Effector CD4-positive, alpha-beta T cell (primary cell): Measurements from ENCODE around the gene SYT8. TPM values are rescaled to one million over a fixed set of nuclear protein-coding genes. Genes with fewer than 3 reads are reported as not detected.
"Not testable (repeated sequence)": the region's sequence is repeated elsewhere in the genome, so short reads cannot be mapped to it uniquely, and the experiment has no call there.

Source experiments
- DNase-seq: peaks from one replicate; pipeline ENCODE4 v3.0.0-alpha.2; 2020
- total RNA-seq: gene quantifications from one replicate; lab custom pipeline; 2026; lab: John Stamatoyannopoulos, UW

The SYT8 gene, protein sequence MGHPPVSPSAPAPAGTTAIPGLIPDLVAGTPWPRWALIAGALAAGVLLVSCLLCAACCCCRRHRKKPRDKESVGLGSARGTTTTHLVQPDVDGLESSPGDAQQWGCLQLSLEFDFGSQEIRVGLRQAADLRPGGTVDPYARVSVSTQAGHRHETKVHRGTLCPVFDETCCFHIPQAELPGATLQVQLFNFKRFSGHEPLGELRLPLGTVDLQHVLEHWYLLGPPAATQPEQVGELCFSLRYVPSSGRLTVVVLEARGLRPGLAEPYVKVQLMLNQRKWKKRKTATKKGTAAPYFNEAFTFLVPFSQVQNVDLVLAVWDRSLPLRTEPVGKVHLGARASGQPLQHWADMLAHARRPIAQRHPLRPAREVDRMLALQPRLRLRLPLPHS
- not detected for total RNA-seq

DNA sequence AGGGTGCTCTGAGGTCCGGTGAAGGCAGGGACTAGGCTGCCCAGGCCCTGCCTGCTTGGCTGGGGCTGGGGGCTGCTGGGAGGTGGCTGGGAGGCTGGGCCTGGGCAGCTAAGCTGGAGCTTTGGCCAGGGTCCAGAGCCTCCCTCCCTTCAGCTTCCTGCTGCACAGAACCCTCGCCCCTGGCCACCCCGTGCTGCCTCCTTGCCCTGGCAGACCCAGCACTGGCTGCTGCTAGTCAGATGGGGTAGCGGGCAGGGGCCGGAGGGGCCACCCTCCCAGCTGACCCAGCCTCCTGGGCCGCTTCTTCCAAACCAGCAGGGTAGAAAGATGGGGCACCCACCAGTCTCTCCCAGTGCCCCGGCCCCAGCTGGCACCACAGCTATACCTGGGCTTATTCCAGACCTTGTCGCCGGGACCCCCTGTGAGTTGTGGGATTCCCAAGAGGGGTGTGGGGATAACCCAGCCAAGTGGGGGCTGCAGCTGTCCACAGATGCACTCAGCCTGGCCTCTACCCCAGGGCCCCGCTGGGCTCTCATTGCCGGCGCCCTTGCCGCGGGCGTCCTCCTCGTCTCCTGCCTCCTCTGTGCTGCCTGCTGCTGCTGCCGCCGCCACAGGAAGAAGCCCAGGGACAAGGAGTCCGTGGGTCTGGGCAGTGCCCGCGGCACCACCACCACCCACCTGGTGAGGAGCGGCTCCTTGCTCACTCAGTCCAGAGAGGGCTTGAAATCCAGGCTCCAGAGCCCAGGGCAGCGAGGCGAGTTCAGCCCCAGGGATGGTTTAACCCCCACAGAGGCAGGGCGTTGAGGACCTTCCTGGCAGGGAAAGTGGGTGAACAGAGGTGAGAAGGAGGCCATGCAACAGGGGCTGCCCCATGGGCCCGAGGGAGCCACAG lies at the start of gene SYT8:
Gene SYT8, plus strand, starts transcription at position 212 of the 892 bp plus-strand sequence. Its CDS starts 116 bp downstream, at position 328.
- DNase-seq, result no peak

DNA sequence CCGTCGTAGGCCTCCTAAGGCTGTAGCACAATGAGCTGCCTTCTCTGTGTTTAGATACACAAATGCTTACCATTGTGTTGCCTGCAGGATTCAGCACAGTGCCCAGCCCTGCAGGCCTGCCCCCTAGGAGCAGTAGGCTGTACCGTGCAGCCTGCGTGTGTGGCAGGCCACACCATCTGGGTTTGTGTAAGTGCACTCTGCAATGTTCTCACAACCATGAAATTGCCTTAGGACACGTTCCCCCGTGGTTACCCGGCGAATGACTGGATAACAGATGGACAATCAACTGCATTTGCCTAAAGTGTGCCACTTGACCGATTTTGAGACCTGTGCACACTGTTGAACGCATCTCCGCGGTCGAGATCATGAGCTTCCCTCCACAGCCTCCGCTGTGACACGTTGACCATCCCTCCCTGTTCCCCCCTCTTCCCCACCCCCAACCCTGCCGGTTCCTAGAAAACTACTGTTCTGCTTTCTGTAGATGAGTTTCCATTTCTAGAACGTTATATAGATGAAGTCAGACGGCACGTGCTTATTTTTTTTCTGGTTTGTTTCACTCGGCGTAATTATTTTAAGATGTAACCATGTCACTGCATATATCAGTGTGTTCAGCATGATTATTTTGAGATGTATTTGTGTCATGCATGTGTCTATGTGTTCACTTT lies 48.9 kb upstream of the SYT8 start:
- no peak for DNase-seq

DNA sequence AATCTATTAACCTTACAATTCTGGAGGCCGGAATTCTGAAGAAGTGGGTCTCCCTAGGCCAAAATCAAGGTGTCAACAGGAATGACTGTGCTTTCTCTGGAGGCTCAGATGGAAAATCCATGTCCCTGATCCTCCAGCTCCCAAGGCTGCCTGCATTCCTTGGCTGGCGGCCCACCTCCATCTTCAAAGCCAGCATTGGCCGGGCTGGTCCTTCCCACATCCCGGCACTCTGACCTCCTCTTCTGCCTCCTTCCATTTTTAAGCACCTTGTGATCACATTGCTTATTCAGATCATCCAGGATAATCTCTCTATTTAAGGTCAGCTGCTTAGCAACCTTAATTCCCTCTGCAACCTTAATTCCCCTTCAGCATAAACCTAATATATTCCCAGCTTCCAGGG lies 48.3 kb upstream of the SYT8 start:
- DNase-seq, result no peak

DNA sequence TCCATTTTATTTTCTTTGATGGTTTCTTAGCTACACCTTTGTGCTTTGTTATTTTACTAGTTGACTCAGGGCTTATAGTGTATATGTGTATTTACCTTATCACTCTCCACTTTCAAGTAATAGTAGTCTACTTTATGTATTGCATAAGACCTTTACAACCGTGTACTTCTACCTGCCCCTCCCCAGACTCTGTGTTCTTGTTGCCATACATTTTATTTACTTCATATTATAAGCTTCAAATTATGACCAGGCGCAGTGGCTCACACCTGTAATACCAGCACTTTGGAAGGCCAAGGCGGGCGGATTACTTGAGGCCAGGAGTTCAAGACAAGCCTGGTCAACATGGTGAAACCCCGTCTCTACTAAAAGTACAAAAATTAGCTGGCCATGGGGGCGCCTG lies 42.9 kb upstream of the SYT8 start:
- DNase-seq, result no peak

DNA sequence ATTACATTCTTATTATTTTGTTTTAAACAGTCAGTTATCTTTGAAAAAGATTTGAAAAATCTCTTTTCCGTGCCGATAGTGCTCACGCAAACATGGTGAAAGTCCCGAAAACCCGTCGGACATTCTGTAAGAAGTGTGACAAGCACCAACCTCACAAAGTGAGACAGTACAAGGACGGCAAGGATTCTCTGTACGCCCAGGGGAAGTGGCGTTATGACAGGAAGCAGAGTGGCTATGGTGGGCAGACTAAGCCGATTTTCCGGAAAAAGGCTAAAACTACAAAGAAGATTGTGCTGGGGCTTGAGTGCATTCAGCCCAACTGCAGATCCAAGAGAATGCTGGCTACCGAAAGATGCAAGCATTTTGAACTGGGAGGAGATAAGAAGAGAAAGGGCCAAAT lies 42.3 kb upstream of the SYT8 start:
- DNase-seq, result no peak

DNA sequence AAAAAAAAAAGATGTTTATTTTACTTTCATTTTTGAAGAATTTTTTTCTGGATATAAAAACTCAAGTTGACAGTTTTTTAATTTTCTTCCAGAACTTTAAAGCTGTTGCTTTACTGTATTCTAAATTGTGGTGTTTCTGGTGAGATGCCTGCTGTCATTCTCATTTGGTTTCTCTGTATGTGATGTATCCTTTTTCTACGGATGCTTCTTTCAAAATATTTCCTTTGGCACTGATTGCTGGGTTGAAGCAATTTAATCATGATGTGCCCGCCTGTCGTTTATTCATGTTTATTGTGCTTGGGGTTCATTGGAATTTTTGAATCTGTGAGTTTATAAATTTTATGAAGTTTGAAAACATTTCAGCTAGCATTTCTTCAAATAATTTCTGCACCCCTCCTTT lies 41.7 kb upstream of the SYT8 start:
- no peak for DNase-seq

DNA sequence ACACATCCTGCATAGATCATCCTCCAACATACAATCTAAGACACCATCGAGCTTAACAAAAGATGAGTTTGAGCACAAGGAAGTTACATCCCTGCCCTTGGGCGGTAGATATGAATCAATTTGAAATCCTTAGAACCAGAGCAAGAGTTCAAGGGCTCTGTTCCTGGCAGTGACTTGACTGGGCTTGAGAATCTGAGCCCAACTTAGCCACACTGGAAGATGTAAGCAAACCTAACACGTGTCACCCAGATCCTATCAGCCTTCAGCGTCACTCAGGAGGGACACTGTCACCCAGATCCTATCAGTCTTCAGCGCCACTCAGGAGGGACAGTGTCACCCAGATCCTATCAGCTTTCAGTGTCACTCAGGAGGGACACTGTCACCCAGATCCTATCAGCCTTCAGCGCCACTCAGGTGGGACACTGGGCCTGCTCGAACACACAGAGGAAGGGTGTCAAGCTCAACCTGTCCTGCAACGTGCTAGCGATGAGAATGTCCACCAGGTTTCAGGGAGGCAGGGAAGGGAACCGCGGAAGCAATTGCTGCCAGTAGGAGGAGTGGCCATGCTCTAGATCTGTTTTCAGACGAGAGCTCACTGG lies 38.3 kb upstream of the SYT8 start:
- DNase-seq, result no peak

DNA sequence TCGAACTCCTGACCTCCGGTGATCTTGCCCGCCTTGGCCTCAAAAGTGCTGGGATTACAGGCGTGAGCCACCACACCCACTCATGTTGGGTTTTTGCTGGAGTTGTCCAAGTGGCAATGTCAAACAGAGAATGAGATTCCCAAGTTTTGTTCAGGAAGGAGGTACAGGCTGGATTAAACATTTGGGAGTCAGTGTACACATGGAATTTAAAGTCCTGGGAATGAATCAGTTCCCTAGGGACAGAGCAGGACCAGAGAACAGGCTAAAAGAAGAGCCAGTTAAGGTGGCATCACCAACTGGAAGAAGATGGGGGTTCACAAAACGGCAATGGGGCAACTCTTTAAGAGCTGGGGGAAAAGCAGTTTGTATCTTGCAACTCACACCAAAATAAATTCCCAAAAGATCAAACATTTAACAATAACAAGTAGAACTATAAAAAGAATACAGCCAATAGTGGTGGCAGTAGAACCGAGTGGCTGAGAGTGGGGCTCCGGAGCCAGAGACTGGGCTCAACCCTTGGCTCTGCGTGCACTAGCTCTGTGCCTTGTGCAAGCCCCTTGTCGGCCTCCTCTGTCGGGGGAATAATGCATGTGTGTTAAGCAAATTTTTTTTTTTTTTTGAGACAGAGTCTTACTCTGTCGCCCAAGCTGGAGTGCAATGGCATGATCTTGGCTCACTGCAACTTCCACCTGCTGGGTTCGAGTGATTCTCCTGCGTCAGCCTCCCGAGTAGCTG lies 37.2 kb upstream of the SYT8 start:
- no peak for DNase-seq

DNA sequence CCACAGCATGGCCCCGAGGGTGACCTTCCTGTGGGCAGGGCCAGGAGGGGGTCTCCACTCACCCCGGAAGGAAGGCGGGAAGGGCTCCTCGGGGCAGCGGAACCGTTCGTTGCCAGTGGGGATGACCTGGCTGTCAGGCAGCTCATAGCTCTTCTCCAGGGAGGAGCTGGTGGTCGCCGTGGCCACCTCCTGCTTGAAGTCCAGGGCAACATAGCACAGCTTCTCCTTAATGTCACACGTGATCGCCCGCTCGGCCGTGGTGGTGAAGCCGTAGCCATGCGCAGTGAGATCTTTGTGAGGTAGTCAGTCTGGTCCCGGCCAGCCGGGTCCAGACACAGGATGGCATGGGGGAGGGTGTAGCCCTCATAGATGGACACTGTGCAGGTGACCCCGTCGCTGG lies 31.5 kb upstream of the SYT8 start:
- no peak for DNase-seq

DNA sequence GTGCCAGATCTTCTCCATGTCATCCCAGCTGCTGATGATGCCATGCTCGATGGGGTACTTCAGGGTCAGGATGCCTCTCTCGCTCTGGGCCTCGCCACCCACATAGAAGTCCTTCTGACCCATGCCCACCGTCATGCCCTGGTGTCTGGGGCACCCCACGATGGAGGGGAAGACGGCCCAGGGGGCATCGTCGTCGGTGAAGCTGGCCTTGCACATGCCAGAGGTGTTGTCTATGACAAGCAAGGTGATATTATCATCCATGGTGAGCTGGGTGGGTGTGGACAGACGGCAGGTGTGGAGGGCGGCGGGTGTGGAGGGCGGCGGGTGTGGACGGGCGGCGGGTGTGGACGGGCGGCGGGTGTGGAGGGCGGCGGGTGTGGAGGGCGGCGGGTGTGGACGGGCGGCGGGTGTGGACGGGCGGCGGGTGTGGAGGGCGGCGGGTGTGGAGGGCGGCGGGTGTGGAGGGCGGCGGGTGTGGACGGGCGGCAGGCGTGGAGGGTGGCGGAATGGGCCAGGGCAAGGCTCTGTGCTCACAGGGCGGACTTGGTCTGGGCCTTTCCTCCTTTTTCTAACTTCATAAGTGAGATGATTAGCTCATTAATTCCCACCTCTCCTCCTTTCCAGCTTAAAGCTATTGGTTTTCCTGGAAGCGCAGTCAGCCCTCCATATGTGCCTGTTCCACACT lies 30.8 kb upstream of the SYT8 start:
- not testable (repeated sequence) for DNase-seq

DNA sequence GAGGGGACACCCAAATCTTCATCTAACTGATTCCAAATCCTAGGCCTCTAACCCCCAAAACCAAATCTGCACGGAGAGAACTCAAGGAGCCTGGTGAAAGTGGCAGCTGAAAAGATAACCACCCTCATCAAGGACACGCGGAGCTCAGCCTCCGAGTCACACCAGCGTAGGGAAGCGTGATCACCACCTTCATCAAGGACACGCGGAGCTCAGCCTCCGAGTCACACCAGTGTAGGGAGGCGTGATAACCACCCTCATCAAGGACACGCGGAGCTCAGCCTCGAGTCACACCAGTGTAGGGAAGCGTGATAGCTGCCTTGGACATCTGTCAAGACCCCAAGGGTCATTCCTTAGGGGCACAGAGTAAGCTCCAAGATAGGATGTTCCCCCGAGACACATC lies 29.3 kb upstream of the SYT8 start:
- no peak for DNase-seq

DNA sequence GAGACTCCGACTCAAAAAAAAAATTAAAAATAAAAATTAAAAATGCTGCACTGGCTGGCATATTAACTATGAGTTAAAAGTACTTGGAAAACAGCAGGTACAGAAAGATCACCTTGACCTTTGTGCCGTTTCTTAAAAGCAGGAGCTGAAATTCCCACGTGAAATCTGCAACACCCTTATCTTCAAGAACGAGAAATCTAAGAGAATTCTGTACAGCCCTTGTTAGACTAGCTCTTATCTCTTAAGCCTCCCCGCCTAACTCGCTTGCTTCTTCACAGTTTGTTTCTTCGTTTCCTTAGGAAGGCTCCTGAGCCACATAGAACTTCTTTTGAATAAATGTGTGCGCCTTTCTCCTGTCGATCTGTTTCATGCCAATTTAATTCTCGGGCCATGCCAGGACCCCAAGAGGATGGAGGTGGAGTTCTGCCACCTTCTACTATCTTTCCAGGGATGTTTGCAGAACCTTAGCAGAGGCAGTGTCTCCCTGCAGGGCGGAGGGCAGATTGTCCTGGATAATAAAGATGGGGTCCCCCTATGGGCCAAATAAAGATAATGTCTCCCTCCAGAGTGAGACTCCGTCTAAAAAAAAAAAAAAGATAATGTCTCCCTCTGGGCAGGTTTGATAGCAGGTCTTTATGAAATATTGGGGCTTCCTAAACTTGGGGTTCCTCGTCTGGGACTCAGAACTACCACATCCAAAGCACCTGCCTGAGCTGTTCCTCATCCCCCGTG lies 27.4 kb upstream of the SYT8 start:
- no peak for DNase-seq

DNA sequence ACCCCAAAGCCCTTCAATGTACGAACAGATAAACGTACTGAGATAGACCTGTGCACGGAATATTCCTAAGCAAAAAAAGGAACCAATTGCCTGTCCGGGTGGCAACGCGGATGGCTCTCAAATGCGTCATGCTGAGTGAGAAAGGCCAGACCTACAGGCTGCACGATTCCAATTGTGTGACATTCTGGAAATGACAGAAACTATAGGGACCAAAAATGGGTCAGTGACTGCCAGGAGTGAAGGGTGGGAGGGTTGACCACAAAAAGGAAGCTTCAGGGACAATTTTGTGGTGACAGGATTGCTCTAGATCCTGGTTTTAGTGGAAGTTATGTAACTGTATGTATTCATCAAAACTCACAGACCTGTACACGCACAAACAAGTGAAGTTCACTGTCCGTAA lies 24.0 kb upstream of the SYT8 start:
- DNase-seq, result no peak

DNA sequence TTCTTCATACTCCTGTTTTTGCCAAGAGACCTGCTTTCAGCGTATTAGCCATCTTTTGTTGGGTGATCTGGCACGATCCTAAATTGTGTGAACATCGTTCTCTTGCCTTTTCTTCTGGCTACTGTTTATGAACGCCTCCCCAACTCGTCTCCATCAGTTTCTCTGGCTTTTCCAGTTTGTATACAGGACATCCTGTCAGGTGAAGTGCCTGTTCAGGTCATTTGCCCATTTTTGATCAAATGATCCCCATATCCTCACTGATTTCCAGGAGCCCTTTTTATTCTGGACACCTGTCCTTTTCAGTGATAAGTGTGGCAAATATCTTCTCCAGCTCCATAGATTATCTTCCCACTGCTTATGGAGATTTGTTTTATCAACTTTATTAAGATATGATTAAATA lies 22.5 kb upstream of the SYT8 start:
- DNase-seq, result no peak

DNA sequence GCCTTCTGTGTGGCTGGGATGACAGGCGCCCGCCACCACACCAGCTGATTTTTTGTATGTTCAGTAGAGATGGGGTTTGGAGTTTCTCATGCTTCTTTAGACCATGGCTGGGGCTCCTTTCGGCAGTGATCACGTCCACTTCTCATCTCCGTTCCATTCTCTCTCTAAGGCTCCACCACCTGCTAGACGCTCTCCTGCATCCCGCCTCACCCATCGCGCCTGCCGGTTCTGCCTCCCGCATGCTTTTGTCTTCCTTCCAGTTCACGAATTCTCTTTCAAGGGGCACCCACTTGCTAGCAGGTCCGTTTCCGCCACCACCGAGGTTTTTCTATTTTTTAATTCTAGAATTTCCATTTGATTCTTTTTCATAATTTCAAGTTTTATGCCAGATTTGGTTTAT lies 22.0 kb upstream of the SYT8 start:
- no peak for DNase-seq

DNA sequence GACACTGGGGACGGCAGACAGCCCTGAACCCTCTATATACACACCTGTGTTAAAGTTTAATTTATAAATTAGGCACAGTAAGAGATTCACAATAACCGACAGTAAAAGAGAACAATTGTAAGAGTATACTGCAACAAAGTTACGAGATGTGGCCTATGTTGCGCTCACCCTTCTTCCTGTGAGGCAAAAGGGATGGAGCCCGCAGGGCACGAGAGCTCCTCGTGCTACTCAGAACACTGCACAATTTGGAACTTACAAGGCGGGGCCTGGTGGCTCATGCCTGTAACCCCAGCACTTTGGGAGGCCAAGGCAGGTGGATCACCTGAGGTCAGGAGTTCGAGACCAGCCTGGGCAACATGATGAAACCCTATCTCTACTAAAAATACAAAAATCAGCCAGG lies 21.4 kb upstream of the SYT8 start:
- not testable (repeated sequence) for DNase-seq

DNA sequence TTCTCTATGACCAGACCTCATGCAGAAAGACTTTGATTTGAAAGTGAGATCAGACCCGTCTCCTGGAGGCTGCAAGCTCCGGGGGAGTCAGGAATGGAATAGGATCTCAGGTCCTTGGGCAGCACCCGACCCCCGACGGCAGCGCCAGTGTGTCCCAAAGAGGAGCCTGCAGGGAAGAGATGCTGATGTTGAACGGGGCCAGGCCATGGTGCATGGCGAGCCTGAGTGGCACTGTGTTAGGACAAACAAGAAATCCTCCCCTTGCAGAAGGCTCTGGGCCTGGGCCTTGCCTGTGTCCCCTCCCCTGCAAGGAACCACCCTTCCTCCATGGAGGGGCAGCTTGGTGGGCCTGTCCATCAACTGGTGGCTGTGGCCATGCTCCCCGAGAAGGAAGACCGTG lies 20.1 kb upstream of the SYT8 start:
- DNase-seq, result no peak

DNA sequence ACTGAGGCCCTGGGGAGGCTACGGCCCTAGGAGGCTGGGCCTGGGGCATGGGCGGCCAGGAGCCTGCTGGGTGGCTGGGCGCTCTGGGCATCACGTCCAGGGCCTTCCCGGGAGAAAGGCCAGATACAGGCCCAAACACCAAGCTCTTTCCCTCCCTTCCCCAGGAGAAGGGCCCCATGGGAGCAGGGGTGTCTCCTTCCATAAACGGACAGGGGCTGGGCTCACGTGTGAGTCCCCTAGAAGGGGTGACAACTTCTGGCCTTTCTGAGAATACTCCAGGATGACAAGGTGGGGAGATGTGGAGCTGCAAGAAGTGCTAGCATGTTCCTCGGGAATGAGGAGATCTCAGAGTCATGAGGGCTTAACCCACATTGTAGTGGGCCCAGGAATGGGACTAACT lies 19.5 kb upstream of the SYT8 start:
- DNase-seq, result no peak

DNA sequence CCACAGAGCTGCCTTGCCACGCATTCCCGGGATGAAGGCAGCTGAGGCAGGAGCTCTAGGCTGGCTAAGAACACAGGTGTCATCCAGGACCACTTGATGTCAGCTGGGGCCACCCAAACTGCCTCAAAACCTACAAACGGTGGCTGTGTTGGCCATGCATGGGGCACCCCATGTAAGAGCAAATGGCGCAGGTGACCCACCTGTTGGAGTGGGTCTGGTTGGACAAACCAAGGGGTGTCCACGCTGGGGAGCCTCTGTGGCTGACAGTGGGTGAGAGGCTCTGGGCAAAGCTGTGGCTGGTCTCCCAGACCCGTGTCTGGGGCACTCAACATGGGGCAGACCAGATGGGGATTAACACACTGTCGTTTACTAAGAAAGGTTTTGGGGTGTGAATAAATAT lies 19.0 kb upstream of the SYT8 start:
- DNase-seq, result no peak

DNA sequence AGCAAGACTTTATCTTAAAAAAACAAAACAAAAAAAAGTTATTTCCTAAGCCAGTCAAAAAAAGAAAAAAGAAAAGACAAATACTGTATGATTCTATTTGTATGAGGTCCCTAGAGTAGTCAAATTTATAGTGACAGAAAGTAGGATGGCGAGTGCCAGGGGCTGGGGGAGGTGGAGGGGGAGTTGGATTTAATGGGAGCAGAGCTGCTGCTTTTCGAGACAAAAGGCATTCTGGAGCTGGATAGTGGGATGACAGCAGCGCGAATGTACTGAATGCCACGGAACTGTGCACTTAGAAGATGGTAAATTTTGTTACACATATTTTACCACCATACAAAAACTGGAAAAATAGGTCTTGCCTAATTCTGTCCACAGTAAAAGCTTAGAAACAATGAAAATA lies 17.8 kb upstream of the SYT8 start:
- no peak for DNase-seq

DNA sequence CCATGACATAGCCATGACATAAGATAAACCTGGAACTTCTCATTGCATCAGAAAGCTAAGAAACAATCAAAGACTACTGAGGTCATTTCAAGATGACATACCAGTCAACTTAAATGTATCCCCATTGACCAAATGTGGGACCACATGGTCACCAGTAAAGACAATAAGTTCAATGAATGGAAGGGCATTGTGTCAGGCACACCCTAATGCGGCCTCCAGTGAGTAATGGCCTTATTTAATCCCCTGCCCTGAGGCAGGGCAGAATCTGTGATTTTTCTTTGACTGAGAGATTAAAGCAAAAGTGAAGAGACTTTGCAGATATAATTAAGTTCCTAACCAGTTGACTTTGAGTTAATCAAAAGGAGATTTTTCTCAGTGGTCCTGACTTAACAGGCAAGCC lies 17.3 kb upstream of the SYT8 start:
- no peak for DNase-seq
